Vagina (tissue), 2 donors: ENCODE data around the gene UROC1. TPM values are rescaled to one million over a fixed set of nuclear protein-coding genes. Genes with fewer than 3 reads are reported as not detected.

ENCODE experiments used
- DNase-seq, 2 donors: peaks; one replicate each; pipeline ENCODE4 v3.0.0-alpha.2; 2017; ENCODE audit errors: extremely low spot score in 2 of 2
- H3K27ac ChIP-seq: fragments of 200-600 bp; sonication (generic); one replicate; pipeline ENCODE4 v1.5.1; 2019
- H3K27me3 ChIP-seq: fragments of 200-600 bp; sonication (generic); one replicate; pipeline ENCODE4 v1.5.1; 2019
- H3K36me3 ChIP-seq, 2 donors: fragments of 200-600 bp; sonication (generic); one replicate each; pipeline ENCODE4 v1.5.1; 2017 to 2019
- H3K4me1 ChIP-seq: fragments of 200-600 bp; sonication (generic); one replicate; pipeline ENCODE4 v1.5.1; 2019
- H3K4me3 ChIP-seq, 2 donors: fragments of 200-600 bp; sonication (generic); 1 replicate in 1 of 2; 2 replicates in 1 of 2; pipeline ENCODE4 v1.5.1; 2016 to 2019
- H3K9me3 ChIP-seq: fragments of 200-600 bp; sonication (generic); one replicate; pipeline ENCODE4 v1.5.1; 2019
- CTCF ChIP-seq, 3 experiments: fragments of 450-650 bp in 2 of 3; fragments of 200-600 bp in 1 of 3; sonication (generic) in 1 of 3; IDR thresholded peaks; one replicate each; pipeline ENCODE4 v1.5.1; 2017 to 2019; ENCODE audit warnings: antibody characterized with exemption in 3 of 3, mild to moderate bottlenecking in 2 of 3, moderate library complexity in 2 of 3
- POLR2A ChIP-seq, 2 donors: fragments of 450-650 bp; IDR thresholded peaks; one replicate each; pipeline ENCODE4 v1.6.1; 2017; ENCODE audit warnings: antibody characterized with exemption in 2 of 2, mild to moderate bottlenecking in 2 of 2, moderate library complexity in 2 of 2
- POLR2AphosphoS5 ChIP-seq, 2 donors: sonication (generic); formaldehyde crosslinking; IDR thresholded peaks; one replicate each; pipeline ENCODE4 v1.9.0; 2017; ENCODE audit warnings: antibody characterized with exemption in 2 of 2, mild to moderate bottlenecking in 2 of 2, low read depth in 1 of 2; ENCODE audit not compliant: insufficient read depth in 1 of 2
- intact Hi-C: fragments of 100-400 bp; cut with DNase I; formaldehyde crosslinking; loops from one replicate; pipeline ENCODE4 v1.15.1; 2023
- total RNA-seq: library from RNA; depleted of rRNA; stranded (reverse); fragments of >200 nt; gene quantifications from one replicate; pipeline ENCODE4 v1.2.3, GENCODE V29; 2016

UROC1 gene
- total RNA-seq, 1 donor from 2014 or later: not detected

- H3K27me3 ChIP-seq: no peaks in the 10 kb centered on the region
- TF ChIP-seq POLR2AphosphoS5 (IDR thresholded peaks at IDR 0.05; ENCODE audit: insufficient read depth in 1 of 2, low read depth in 1 of 2): no peak
- TF ChIP-seq POLR2A (IDR thresholded peaks at IDR 0.05): no peak
- TF ChIP-seq CTCF (IDR thresholded peaks at IDR 0.05): no peak
- peaks cover 13% of the 10 kb centered on the region for H3K4me1 ChIP-seq
Measured at GRCh38 chr3:126521122-126521891, 3.7 kb upstream of the UROC1 start.

DNA sequence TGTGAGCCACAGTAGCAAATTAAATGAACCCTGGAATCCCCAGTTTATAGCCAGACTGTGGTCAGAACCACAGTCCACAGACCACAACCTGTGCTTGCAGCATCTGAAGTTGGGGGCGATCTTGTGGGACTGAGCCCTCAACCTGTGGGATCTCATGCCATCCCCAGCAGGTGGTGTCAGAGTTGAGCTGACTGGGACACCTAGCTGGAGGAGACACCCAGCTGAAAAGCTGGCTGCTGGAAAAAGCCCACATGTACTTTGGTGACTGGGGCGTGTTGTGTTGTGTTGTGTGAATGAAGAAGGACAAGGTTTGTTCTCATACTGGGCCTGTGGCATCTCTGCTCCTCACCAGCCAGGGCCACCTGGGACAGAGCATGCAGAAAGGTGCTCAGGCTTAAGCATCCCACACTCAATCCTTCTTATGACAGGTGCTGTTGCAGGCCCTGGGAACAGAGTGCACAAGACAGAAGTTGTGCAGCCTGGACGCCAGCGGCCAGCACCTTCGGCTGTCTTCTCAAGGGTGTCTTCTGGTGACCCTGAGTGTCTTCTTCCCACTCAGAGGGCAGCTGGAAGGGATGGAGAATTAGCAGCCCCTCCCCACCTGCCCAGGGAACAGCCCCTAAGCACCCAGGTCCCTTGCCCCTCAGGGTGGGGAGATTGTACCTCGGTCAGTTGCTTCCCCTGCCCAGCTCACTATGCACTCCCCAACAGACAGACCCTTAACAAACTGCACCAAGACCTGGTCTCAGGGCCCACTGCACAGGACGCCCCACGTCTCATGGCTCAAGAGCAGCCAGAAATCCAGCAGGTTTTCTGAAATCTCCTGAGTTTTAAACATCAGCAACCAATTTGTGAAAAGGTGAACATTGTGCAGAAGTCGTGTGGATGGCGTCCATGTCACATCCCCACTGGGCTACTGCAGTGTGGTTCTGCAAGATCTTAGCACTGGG, 2.2 kb upstream of the UROC1 start:
- Histone ChIP-seq H3K36me3 (no peaks in the 10 kb centered on the region), H3K27ac (no peak overlapping the region), H3K4me3 (no peak overlapping the region), H3K27me3 (no peaks in the 10 kb centered on the region), H3K4me1 (peaks cover 12% of the 10 kb centered on the region), H3K9me3 (no peaks in the 10 kb centered on the region)
- TF ChIP-seq POLR2A (IDR thresholded peaks at IDR 0.05): no peak
- DNase-seq: no peak
- intact Hi-C loops: no loop called here

More at GRCh38 chr3:126521122-126521891, 3.7 kb upstream of the UROC1 start:
- Histone ChIP-seq H3K9me3 (no peaks in the 10 kb centered on the region), H3K27ac (no peak overlapping the region), H3K4me3 (no peak overlapping the region), H3K36me3 (no peaks in the 10 kb centered on the region)
- no peak for DNase-seq
- intact Hi-C loops: no loop called here

DNA sequence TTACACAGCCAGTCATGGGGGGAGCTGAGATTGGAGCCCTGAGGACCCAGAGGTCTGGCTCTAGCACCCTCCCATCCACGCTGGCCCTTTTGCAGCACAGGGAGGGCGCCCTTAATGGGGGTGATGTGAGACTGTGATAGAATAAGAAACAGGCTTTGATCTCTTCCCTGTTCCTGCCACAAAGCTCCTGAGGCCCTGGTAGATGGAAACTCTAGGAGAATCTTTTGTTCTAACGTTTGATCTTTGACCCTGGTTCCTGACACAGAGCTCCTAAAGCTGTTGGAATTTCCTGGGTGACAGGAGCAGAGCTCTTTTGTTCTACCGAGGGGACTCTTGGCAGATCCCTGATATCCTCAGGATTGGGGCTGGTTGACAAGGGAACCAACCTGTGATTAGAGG, 1.2 kb upstream of the UROC1 start:
- Histone ChIP-seq H3K9me3 (no peaks in the 10 kb centered on the region), H3K36me3 (no peaks in the 10 kb centered on the region), H3K27ac (no peak overlapping the region), H3K4me1 (peaks cover 2% of the 10 kb centered on the region), H3K4me3 (no peak overlapping the region), H3K27me3 (no peaks in the 10 kb centered on the region)
- intact Hi-C loops: no loop called here
- DNase-seq: no peak
- TF ChIP-seq POLR2AphosphoS5 (IDR thresholded peaks at IDR 0.05; ENCODE audit: insufficient read depth in 1 of 2, low read depth in 1 of 2): no peak
- TF ChIP-seq CTCF (IDR thresholded peaks at IDR 0.05): no peak
- TF ChIP-seq POLR2A (IDR thresholded peaks at IDR 0.05): no peak

GRCh38 chr3:126517986-126518778, 609 bp upstream of the UROC1 start:
- Histone ChIP-seq H3K4me1 (no peaks in the 10 kb centered on the region), H3K4me3 (no peak overlapping the region), H3K27ac (no peak overlapping the region), H3K36me3 (no peaks in the 10 kb centered on the region), H3K27me3 (no peaks in the 10 kb centered on the region), H3K9me3 (no peaks in the 10 kb centered on the region)
- no peak for TF ChIP-seq POLR2A (IDR thresholded peaks at IDR 0.05)
- DNase-seq: no peak
- intact Hi-C loops: no loop called here

DNA sequence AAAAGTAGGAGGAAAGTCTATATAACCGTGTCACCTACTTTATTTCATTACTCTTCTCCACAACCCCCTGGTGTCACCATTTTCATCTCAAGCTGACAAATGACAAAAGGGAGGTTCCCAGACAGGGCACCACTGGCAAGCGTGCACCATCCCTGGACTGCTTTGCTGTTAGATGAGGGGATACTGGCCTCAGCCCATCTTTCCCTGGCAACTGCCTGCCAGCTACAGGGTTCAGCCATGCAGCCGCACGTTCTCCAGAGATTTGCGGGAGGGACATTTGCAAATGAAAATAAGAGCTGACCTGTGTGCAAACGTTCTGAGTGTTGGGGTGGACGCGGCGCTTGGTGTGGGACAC, 660 bp downstream of the UROC1 start:
- TF ChIP-seq POLR2A (IDR thresholded peaks at IDR 0.05) (no peak), CTCF (IDR thresholded peaks at IDR 0.05) (no peak), POLR2AphosphoS5 (IDR thresholded peaks at IDR 0.05; ENCODE audit: insufficient read depth in 1 of 2, low read depth in 1 of 2) (no peak)
- Histone ChIP-seq H3K4me3 (no peak overlapping the region), H3K9me3 (no peaks in the 10 kb centered on the region), H3K27ac (no peak overlapping the region), H3K27me3 (no peaks in the 10 kb centered on the region), H3K36me3 (no peaks in the 10 kb centered on the region), H3K4me1 (no peaks in the 10 kb centered on the region)
- no peak for DNase-seq
- intact Hi-C loops: no loop called here
